Stimulated activated CD4-positive, alpha-beta T cell treated with anti-CD3 and anti-CD28 coated beads, Interleukin-2, amount 100 ng/mL, for 48 hours (primary cell): ENCODE results near the gene RAB6A.

Experiments used
- DNase-seq, 2 donors: peaks; one replicate each; pipeline ENCODE4 v3.0.0-alpha.2; 2020

Gene RAB6A

GRCh38 chr11:73652046-73652730 is 108.7 kb downstream of the RAB6A start:
- no peak for DNase-seq

DNA sequence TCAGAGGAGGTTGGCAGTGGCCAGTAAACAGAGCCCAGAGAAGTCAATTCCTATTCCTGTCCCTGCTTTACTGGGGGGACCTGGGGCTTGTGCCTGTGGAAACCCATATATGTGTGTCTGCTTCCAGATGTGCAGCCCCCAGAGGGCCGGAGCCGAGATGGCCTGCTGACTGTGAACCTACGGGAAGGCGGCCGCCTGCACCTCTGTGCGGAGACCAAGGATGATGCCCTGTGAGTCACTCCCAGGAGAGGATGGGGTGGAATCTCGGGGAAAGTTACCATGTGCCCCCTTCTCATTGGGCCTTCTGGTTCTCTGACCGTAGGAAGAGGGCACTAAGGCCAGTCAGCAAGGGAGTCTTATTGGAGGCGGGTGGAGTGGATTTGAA is 109.2 kb downstream of the RAB6A start:
- DNase-seq: no peak

GRCh38 chr11:73651252-73651651 is 109.6 kb downstream of the RAB6A start:
- DNase-seq: no peak

DNA sequence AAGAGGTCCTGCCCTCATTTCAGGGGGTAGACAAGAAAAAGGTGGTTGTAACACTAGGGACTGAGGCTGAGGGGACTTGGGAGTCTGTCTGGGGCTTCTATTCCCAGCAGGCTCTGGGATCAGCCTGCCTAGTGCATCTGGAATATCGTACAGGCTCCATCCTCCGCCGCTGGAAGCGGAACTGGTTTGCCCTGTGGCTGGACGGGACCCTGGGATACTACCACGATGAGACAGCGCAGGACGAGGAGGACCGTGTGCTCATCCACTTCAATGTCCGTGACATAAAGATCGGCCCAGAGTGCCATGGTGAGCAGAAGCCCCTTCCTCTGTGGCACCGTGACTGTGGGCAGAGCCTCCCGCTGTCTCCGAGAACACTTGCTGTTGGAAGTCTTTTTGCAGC is 110.5 kb downstream of the RAB6A start:
- no peak for DNase-seq

DNA sequence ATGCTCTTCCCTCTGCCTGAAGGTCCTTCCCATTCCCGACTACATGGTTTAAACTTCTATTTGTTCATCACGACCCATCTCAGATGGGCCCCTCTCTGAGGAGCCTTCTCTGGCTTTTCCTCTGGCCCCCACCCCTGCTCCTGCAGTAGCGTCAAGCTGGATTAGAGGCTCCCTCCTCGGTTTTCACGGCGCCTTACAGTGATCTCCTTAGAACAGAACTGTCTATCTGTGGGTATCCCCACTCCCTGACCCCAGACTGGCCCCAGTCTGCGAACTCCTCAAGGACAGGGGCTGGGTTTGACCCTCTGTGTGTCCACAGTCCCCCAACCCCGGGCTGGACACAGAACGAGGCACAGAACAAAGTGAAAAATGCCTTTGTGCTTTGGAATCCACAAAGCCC is 111.7 kb downstream of the RAB6A start:
- no peak for DNase-seq

DNA sequence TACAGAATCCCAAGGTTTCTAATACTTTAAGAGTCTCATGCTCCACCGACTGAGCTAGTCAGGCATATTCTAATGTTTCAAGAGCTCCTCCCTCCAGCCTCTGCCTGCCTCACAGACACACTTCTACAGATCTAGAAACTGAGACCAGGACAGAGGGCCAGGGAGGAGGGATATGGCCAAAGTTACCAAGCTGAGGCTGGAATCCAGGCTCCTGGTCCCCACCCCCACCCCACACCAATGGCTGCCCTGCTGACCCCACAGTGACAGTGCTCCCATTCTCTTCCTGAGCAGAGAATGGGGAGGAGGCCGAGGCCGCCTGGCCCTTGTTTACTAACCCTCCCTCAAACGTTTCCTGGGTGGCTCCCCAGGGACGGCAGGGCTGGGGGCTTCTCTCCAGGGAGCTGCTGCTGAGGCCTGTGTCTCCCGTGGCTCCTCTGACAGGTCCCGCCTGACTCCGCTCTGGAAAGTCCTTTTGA is 112.3 kb downstream of the RAB6A start:
- no peak for DNase-seq

DNA sequence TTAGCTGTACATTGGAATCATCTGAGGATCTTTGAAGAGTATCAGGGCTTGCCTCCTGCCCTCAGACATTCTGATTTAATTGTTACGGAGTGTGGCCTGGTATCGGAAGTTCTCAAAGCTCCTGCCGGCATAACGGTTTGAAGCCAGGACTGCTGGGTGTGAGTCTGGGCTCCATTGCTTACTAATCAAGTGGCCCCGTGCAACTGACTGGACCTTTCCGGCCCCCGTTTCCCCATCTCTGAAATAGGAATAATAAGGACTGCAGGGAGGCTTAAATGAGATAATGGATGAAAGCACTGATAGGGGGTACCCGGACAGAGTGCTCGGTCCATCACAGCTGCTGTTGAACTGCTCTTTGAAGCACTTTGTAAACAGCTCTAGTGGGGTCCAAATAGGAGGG is 112.8 kb downstream of the RAB6A start:
- no peak for DNase-seq

DNA sequence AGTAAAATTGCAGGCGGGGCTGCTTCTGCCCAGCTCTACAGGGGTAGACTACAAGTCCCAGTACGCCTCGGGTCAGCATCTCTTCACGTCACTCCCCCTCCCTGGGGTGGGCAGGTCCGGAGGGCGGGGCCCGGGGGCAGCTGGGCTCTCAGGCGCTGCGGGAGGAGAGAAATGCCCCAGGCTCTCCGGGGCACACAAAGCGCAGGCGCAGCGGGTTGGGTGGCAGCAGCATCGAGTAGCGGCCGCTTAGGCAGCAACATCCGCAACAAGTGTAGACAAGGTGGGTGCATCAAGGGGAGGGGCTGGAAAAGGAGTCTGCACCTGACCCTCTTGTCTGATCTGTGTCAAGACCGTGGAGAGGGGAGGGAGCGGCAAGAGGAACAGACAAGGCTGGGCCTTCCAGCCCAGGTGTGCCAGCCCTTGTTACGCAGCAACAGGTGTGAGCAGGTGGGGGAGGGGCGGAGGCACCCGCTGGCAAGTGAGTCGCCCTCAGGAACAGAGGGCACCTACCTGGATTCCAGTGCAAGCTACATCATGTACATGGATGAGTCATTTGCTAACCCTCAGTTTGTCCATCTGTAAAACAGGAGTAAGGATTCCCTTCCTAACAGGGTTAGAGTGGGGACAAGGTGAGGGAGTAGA is 113.3 kb downstream of the RAB6A start:
- peak; percentile 80 for DNase-seq

DNA sequence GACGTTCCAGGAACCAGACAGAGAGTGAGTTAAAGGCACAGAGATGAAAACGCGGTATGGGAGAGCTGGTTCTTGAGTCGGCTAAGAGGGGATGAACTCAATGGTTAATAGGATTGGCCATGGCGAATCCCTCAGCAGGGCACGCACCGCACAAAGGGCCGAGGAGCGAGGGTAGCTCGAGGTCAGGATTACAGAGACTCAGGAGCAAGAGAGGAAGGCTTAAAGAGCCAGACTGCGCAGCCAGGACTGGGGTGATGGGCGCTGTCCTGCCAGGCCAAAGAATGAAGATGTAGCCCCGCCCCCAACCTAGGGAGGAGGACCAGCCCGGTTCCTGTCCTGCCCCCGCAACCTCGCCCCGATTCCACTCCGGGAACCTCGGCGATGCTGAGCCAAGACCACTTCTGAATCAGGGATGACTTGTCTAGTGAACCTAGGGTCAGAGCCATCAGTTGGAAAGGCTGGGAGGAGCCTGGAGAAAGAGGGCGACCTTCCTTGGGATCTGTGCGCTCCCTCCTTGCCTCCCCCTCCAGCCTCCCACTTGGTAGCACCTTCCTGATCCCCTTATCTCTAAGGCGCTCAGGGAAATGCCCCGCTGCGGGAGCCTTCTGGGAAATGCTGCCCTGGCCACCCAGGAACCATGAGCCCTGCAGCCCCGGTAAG is 114.8 kb downstream of the RAB6A start, which contains the start of gene PLEKHB1:
TSS of gene PLEKHB1 (plus strand) at position 610 of the 660 bp plus-strand sequence. CDS start at position 638, 28 bp downstream.
- no peak for DNase-seq

- DNase-seq: no peak
These were observed 115.5 kb downstream of the RAB6A start for GRCh38 chr11:73645121-73645969.

DNA sequence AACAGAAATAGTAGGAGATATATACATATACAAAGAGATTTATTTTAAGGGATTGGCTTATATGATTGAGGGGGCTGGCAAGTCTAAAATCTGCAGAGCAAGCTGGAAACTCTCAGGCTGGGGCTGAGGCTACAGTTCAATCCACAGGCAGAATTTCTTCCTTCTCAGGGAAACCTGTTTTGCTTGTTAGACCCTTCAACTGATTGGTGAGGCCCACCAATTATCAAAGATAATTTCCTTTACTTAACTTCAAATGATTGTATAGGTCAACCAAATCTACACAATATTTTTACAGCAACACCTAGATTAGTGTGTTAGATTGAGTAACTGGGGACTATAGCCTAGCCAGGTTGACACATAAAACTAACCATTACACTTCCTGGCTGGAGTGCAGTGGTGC is 119.2 kb downstream of the RAB6A start:
- no peak for DNase-seq

GRCh38 chr11:73640592-73640991 is 120.3 kb downstream of the RAB6A start:
- DNase-seq: no peak

GRCh38 chr11:73637012-73637411 is 123.9 kb downstream of the RAB6A start:
- no peak for DNase-seq

GRCh38 chr11:73636249-73636648 is 124.6 kb downstream of the RAB6A start:
- DNase-seq: no peak

DNA sequence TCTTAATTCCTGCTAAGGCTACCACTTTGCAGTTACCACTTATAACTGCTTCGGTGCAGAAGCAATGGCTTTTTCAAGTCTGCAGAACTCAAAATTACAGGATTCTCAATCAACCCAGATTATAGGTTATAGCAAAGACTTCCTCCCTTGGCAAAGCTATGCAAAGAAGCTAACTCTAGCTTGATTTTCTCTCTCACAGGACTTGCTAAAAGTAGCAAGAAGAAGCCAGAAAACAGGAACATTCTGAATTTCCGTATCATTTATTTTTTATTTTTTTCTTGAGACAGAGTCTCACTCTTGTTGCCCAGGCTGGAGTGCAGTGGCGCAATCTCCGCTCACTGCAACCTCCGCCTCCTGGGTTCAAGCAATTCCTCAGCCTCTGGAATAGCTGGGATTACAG is 125.2 kb downstream of the RAB6A start:
- no peak for DNase-seq

- DNase-seq: no peak
These were observed 126.9 kb downstream of the RAB6A start for GRCh38 chr11:73633999-73634398.

GRCh38 chr11:73632996-73633395 is 127.9 kb downstream of the RAB6A start:
- DNase-seq: no peak

- DNase-seq: no peak
These were observed 131.0 kb downstream of the RAB6A start for GRCh38 chr11:73629907-73630306.

- peak; percentile 58 to 66 for DNase-seq
These were observed 135.1 kb downstream of the RAB6A start for GRCh38 chr11:73625696-73626318.
